BJ (cell line): ENCODE measurements around the gene TEFM. TPM values are rescaled to one million over a fixed set of nuclear protein-coding genes. Genes with fewer than 3 reads are reported as not detected.

Experiments used
- CTCF ChIA-PET: fragments of 350-600 bp; formaldehyde crosslinking; extraction: SDS; loops from one replicate; lab custom pipeline; 2021; ENCODE audit warnings: antibody characterized with exemption, inconsistent platforms; lab: Yijun Ruan, JAX
- POLR2A ChIA-PET: fragments of 300-600 bp; sonication (Branson Sonifier 250); formaldehyde crosslinking; extraction: SDS; loops from one replicate; lab custom pipeline; 2021; ENCODE audit warnings: antibody characterized with exemption; lab: Charles Lee
- DNase-seq: peaks from one replicate; pipeline ENCODE4 v3.0.0-alpha.2; 2011; ENCODE audit warnings: low read depth
- H3K27me3 ChIP-seq: 2 replicates; pipeline ENCODE4 v1.6.0; 2011; ENCODE audit warnings: low read length; ENCODE audit not compliant: control insufficient read depth, insufficient read depth
- H3K36me3 ChIP-seq: 2 replicates; pipeline ENCODE4 v1.5.1; 2011; ENCODE audit warnings: low read length; ENCODE audit not compliant: control insufficient read depth, insufficient read depth
- H3K4me3 ChIP-seq: 2 replicates; pipeline ENCODE4 v1.5.1; 2011; ENCODE audit warnings: low read depth, mild to moderate bottlenecking, control low read depth, low read length
- CTCF ChIP-seq: IDR thresholded peaks from 2 replicates; pipeline ENCODE4 v1.5.1; 2011; ENCODE audit warnings: low read depth, mild to moderate bottlenecking, control low read depth, inconsistent platforms, low read length, moderate library complexity; ENCODE audit not compliant: insufficient read depth
- polyA minus RNA-seq: library from RNA; depleted of rRNA, polyadenylated mRNA; stranded (reverse); fragments of >200 nt; gene quantifications from 2 replicates; pipeline ENCODE4 v1.2.3, GENCODE V29; 2011; rRNA and poly(A)+ RNA removed
- polyA plus RNA-seq: library from polyadenylated mRNA; depleted of rRNA; stranded (reverse); fragments of >200 nt; gene quantifications from 2 replicates; pipeline ENCODE4 v1.2.3, GENCODE V29; 2011; rRNA removed

TEFM gene
- polyA plus RNA-seq, result 5.1 and 11.5 TPM in 2 replicates
- 3.4 and 5.1 TPM in 2 replicates for polyA minus RNA-seq

GRCh38 chr17:30906101-30906911, at the start of gene TEFM:
TSS of gene TEFM (minus strand) at chr17:30906238. CDS start at chr17:30906198, 40 bp downstream.
- no peak for TF ChIP-seq CTCF
- DNase-seq, result peak; percentile 50
- peak within 1 kb of the TSS; percentile 53 for H3K4me3 ChIP-seq
- no peaks in the 10 kb centered on the region; the same call in 1 of the 2 replicates for H3K36me3 ChIP-seq
- CTCF ChIA-PET, result interaction anchor here (0.9 to 1.5 kb wide), 2 partner anchors 12 to 14 kb away, joined by 3 read pairs; no protein-coding TSS in a partner anchor
- POLR2A ChIA-PET, result no interaction called here
- H3K27me3 ChIP-seq, result no peaks in the 10 kb centered on the region

DNA sequence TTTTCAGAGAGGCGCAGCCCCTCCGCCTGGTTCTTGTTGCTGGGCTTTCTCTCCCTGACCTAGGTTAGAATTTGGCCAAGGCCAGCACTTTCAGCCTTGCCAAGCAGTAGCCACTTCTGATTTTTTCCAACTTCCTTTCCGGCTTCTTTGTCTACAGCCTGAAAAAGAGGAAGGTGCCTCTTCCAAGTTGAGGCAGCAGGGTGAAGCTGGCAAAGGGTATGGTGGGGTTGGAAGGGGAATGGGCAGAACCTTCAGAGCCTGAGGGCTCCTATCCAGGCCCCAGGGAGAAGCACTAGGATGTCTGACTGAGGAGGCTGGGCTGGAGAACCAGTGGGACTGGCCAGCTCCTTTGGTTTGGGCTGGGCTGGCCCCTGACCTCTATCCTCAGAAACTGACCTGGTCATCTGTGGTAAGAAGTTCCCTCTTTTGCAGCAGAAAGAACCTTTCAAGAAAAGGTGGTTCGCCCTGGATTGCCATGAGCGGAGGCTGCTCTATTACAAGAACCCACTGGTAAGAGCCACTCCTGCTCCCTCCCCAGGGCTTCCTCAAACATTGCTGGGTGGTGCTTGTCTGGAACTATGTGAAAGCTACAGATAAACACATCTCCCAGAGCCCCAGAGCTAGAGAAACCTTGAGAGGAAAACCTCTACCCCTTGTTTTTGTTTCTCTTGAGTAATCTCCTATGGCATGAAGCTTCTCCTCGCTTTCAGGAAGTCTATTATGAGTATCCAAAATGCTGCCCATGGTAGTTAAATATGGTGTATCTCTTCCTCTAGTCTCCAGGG, 48.2 kb upstream of the TEFM start:
- TF ChIP-seq CTCF, result no peak
- ChIA-PET CTCF (no interaction called here), POLR2A (no interaction called here)
- no peak for DNase-seq
- H3K27me3 ChIP-seq, result no peaks in the 10 kb centered on the region
- no peaks in the 10 kb centered on the region for H3K36me3 ChIP-seq
- H3K4me3 ChIP-seq, result no peak overlapping the region

- Histone ChIP-seq H3K36me3 (no peaks in the 10 kb centered on the region), H3K27me3 (no peaks in the 10 kb centered on the region), H3K4me3 (no peak overlapping the region)
- TF ChIP-seq CTCF, result no peak
- POLR2A ChIA-PET, result no interaction called here
- CTCF ChIA-PET, result no interaction called here
- DNase-seq, result no peak
Measured at GRCh38 chr17:30952638-30953393, 46.8 kb upstream of the TEFM start.

GRCh38 chr17:30950669-30951399, 44.8 kb upstream of the TEFM start:
- POLR2A ChIA-PET, result no interaction called here
- no peaks in the 10 kb centered on the region for H3K36me3 ChIP-seq
- CTCF ChIA-PET, result no interaction called here
- no peak for TF ChIP-seq CTCF
- no peaks in the 10 kb centered on the region for H3K27me3 ChIP-seq
- H3K4me3 ChIP-seq, result no peak overlapping the region
- no peak for DNase-seq
